Loucy (cell line): ENCODE data around the gene FAP.

Source experiments
- H2AFZ ChIP-seq: fragments of 200-600 bp; sonication (generic); 2 replicates; pipeline ENCODE4 v1.6.0; 2016; ENCODE audit warnings: antibody characterized with exemption, mild to moderate bottlenecking, low read length, moderate library complexity
- H3F3A ChIP-seq: fragments of 200-600 bp; 2 replicates; pipeline ENCODE4 v1.6.0; 2016; ENCODE audit warnings: antibody characterized with exemption, low read depth, mild to moderate bottlenecking
- H3K27me3 ChIP-seq: fragments of 200-600 bp; sonication (generic); 2 replicates; pipeline ENCODE4 v1.6.1; 2014; ENCODE audit warnings: low read length, mild to moderate bottlenecking; ENCODE audit not compliant: insufficient read depth, poor library complexity, severe bottlenecking
- H3K36me3 ChIP-seq: fragments of 200-600 bp; sonication (generic); 2 replicates; pipeline ENCODE4 v1.6.1; 2016; ENCODE audit warnings: low read length; ENCODE audit not compliant: insufficient read depth
- H3K4me1 ChIP-seq: fragments of 200-600 bp; sonication (generic); 2 replicates; pipeline ENCODE4 v1.5.1; 2014; ENCODE audit warnings: low read length, mild to moderate bottlenecking; ENCODE audit not compliant: insufficient read depth, poor library complexity, severe bottlenecking
- H3K4me2 ChIP-seq: fragments of 200-600 bp; sonication (generic); 2 replicates; pipeline ENCODE4 v1.6.0; 2014; ENCODE audit warnings: antibody characterized with exemption, low read length, low read depth, mild to moderate bottlenecking; ENCODE audit not compliant: poor library complexity, severe bottlenecking
- H3K4me3 ChIP-seq: fragments of 200-600 bp; sonication (generic); 2 replicates; pipeline ENCODE4 v1.5.1; 2014; ENCODE audit warnings: low read length, mild to moderate bottlenecking, mixed read lengths; ENCODE audit not compliant: poor library complexity, severe bottlenecking
- H3K79me2 ChIP-seq: fragments of 200-600 bp; sonication (generic); 2 replicates; pipeline ENCODE4 v1.6.1; 2014; ENCODE audit warnings: low read length; ENCODE audit not compliant: insufficient read depth
- H3K9ac ChIP-seq: fragments of 200-600 bp; sonication (generic); 2 replicates; pipeline ENCODE4 v1.6.0; 2014; ENCODE audit warnings: mild to moderate bottlenecking, low read depth, low read length, moderate library complexity; ENCODE audit not compliant: poor library complexity, severe bottlenecking
- H3K9me2 ChIP-seq: fragments of 200-600 bp; sonication (generic); replicated peaks from 2 replicates; pipeline ENCODE4 v1.6.1; 2016; ENCODE audit warnings: low read depth, low read length, mixed read lengths
- H3K9me3 ChIP-seq: fragments of 200-600 bp; sonication (generic); 2 replicates; pipeline ENCODE4 v1.6.1; 2014; ENCODE audit warnings: mild to moderate bottlenecking, antibody characterized with exemption, low read length, low read depth; ENCODE audit not compliant: insufficient read depth
- H4K20me1 ChIP-seq: fragments of 200-600 bp; sonication (generic); 2 replicates; pipeline ENCODE4 v1.6.0; 2014; ENCODE audit warnings: antibody characterized with exemption, low read length, mild to moderate bottlenecking; ENCODE audit not compliant: insufficient read depth, poor library complexity, severe bottlenecking
- EZH2phosphoT487 ChIP-seq: fragments of 200-600 bp; IDR thresholded peaks from 2 replicates; pipeline ENCODE4 v1.6.1; 2018; ENCODE audit warnings: antibody characterized with exemption, mild to moderate bottlenecking, moderate library complexity, borderline replicate concordance
- TF ChIP-seq, protein P1 (sequence below): fragments of 200-600 bp; sonication (generic); conservative IDR thresholded peaks from 2 replicates; pipeline ENCODE4 v1.5.1; 2014; ENCODE audit warnings: mild to moderate bottlenecking, antibody characterized with exemption, low read length

FAP gene

DNA sequence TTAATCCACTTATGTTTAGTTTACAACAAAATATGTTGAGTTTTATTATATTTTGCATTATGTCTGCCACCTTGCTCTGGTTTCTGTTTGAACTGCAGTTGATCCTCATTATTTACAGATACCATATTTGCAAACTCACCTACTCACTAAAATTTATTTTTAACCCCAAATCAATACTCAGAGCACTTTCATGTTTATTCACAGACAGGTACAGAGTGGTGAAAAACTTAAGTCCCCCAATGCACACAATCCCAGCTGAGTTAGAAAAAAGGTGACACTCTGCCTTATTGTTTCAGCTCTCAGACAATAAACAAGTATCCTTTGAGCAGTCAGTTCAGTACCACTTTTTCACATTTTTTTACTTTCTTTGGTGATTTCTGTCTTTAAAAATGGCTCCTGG, 104.9 kb downstream of the FAP start:
- Histone ChIP-seq H3K36me3 (no peaks in the 10 kb centered on the region), H3K4me2 (no peak overlapping the region), H3K4me3 (no peak overlapping the region), H4K20me1 (no peaks in the 10 kb centered on the region), H3K9me2 (no peaks in the 10 kb centered on the region), H3K27me3 (no peaks in the 10 kb centered on the region), H3K79me2 (no peaks in the 10 kb centered on the region), H3K9me3 (no peaks in the 10 kb centered on the region), H3K4me1 (no peaks in the 10 kb centered on the region), H3F3A (no peaks in the 10 kb centered on the region), H2AFZ (no peak overlapping the region), H3K9ac (no peak overlapping the region)
- TF ChIP-seq EZH2phosphoT487, result no peak
- TF ChIP-seq, protein P1, sequence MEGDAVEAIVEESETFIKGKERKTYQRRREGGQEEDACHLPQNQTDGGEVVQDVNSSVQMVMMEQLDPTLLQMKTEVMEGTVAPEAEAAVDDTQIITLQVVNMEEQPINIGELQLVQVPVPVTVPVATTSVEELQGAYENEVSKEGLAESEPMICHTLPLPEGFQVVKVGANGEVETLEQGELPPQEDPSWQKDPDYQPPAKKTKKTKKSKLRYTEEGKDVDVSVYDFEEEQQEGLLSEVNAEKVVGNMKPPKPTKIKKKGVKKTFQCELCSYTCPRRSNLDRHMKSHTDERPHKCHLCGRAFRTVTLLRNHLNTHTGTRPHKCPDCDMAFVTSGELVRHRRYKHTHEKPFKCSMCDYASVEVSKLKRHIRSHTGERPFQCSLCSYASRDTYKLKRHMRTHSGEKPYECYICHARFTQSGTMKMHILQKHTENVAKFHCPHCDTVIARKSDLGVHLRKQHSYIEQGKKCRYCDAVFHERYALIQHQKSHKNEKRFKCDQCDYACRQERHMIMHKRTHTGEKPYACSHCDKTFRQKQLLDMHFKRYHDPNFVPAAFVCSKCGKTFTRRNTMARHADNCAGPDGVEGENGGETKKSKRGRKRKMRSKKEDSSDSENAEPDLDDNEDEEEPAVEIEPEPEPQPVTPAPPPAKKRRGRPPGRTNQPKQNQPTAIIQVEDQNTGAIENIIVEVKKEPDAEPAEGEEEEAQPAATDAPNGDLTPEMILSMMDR, result no peak

DNA sequence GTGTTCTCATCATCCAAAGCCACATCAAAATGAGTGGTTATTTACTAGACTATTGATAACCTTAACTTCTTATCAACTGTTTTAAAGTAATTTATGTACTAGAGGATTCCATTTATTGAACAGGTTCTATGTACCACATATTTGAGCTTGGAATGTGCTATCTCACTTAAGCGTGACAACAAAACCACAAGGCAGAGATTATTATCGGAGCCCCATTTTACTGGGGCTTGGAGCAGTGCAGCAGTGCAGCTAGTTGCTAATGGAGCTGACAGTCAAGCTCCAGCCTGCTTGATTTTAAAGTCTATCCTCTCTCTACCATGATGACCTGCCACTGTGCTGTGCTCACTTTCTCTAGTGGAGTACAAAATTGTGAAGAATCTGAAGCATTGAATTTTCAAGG, 115.8 kb downstream of the FAP start:
- no peak overlapping the region for H3K9ac ChIP-seq
- H3K79me2 ChIP-seq, result no peaks in the 10 kb centered on the region
- no peaks in the 10 kb centered on the region for H3K27me3 ChIP-seq
- no peak for TF ChIP-seq EZH2phosphoT487
- TF ChIP-seq, protein P1, result no peak
- no peaks in the 10 kb centered on the region for H4K20me1 ChIP-seq
- no peak overlapping the region for H2AFZ ChIP-seq
- H3K9me2 ChIP-seq, result no peaks in the 10 kb centered on the region
- H3K4me3 ChIP-seq, result no peak overlapping the region
- no peaks in the 10 kb centered on the region for H3K36me3 ChIP-seq
- H3K4me1 ChIP-seq, result peaks cover 17% of the 10 kb centered on the region
- no peak overlapping the region for H3K4me2 ChIP-seq
- no peaks in the 10 kb centered on the region for H3K9me3 ChIP-seq
- H3F3A ChIP-seq, result 0 out of 2 replicates have a peak, but pooled peaks cover 2% of the 10 kb centered on the region

- 0 out of 2 replicates have a peak, but pooled peaks cover 2% of the 10 kb centered on the region for H3F3A ChIP-seq
- TF ChIP-seq, protein P1, result no peak
- no peak for TF ChIP-seq EZH2phosphoT487
- H3K27me3 ChIP-seq, result no peaks in the 10 kb centered on the region
- H2AFZ ChIP-seq, result no peak overlapping the region
- H3K36me3 ChIP-seq, result no peaks in the 10 kb centered on the region
- peaks cover 17% of the 10 kb centered on the region for H3K4me1 ChIP-seq
- H3K9me3 ChIP-seq, result no peaks in the 10 kb centered on the region
- H3K4me3 ChIP-seq, result no peak overlapping the region
- H3K9me2 ChIP-seq, result no peaks in the 10 kb centered on the region
- H3K9ac ChIP-seq, result no peak overlapping the region
- H3K4me2 ChIP-seq, result peak overlapping the region; percentile 47
- H4K20me1 ChIP-seq, result no peaks in the 10 kb centered on the region
- H3K79me2 ChIP-seq, result no peaks in the 10 kb centered on the region
Measured at GRCh38 chr2:162126527-162126926, 116.7 kb downstream of the FAP start.
